OCI-LY7 (cell line): ENCODE data around the gene SETD3.

Source experiments
- CTCF ChIP-seq: fragments of 200-600 bp; sonication (generic); conservative IDR thresholded peaks from 2 replicates; pipeline ENCODE4 v1.5.1; 2014; ENCODE audit warnings: mild to moderate bottlenecking, antibody characterized with exemption, low read length, moderate library complexity, mixed read lengths
- EZH2phosphoT487 ChIP-seq: fragments of 200-600 bp; sonication (generic); IDR thresholded peaks from 2 replicates; pipeline ENCODE4 v1.6.1; 2018; ENCODE audit warnings: low read depth, borderline replicate concordance, mild to moderate bottlenecking, mixed run types, antibody characterized with exemption, low read length, moderate library complexity, mixed read lengths

- TF ChIP-seq CTCF (no peak), EZH2phosphoT487 (no peak)
Observed at GRCh38 chr14:99412117-99413061, 68.3 kb downstream of the SETD3 start.
